ENCODE measurements around the gene REX1BD.

DNA sequence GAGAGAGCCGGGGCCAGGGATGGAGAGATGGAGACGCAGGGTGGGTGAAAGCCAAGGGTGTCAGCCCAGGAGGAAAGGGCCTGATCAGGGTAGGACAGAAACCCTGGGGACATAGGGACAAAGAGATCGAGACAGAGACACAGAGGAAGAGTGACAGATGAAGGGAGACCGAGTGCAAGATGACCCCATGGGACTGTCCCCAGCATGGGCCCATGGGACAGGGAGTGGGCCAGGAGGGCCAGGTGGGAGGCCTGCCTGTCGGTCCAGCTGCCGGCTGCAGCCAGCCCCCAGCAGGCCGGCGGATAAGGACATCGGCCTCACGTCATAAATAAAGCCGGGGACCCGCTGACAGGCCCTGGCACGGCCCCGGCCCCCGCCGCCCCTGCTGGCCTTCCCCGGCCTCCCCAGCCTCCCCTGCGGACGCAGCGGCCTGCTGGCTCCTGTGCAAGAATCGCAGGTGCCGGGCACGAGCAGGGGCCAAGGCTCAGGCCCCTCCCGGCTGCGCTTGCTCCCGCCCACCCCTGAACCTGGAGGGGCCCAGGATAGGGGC lies 6.3 kb downstream of the REX1BD start:
- TF ChIP-seq, protein P1, sequence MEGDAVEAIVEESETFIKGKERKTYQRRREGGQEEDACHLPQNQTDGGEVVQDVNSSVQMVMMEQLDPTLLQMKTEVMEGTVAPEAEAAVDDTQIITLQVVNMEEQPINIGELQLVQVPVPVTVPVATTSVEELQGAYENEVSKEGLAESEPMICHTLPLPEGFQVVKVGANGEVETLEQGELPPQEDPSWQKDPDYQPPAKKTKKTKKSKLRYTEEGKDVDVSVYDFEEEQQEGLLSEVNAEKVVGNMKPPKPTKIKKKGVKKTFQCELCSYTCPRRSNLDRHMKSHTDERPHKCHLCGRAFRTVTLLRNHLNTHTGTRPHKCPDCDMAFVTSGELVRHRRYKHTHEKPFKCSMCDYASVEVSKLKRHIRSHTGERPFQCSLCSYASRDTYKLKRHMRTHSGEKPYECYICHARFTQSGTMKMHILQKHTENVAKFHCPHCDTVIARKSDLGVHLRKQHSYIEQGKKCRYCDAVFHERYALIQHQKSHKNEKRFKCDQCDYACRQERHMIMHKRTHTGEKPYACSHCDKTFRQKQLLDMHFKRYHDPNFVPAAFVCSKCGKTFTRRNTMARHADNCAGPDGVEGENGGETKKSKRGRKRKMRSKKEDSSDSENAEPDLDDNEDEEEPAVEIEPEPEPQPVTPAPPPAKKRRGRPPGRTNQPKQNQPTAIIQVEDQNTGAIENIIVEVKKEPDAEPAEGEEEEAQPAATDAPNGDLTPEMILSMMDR (IDR thresholded peaks at IDR 0.05) = no peak
- TF ChIP-seq POLR2AphosphoS5 (IDR thresholded peaks at IDR 0.05) (no peak), POLR2A (IDR thresholded peaks at IDR 0.05) (no peak), EP300 (IDR thresholded peaks at IDR 0.05) (no peak)

All from suprapubic skin (tissue), 4 donors.